ENCODE results near the gene NCDN. TPM values are rescaled to one million over a fixed set of nuclear protein-coding genes. Genes with fewer than 3 reads are reported as not detected.
A peak's percentile ranks its signal among the peaks of the same experiment; 100 is the strongest.

Gene NCDN
- total RNA-seq, 2 experiments from 2014 or later, result 22.2 to 30.1 TPM

- Histone ChIP-seq H3K9me2 (ENCODE audit: insufficient read depth, low read length) (no peaks in the 10 kb centered on the region), H3K27ac (ENCODE audit: low read depth, low read length, poor library complexity, severe bottlenecking) (no peak overlapping the region), H3K4me1 (ENCODE audit: insufficient read depth, low read length, poor library complexity, severe bottlenecking) (no peaks in the 10 kb centered on the region), H3K4me3 (ENCODE audit: low read depth, low read length, poor library complexity, severe bottlenecking) (no peak overlapping the region), H2AFZ (ENCODE audit: low read length) (no peak overlapping the region), H3K9me3 (ENCODE audit: low read length) (no peaks in the 10 kb centered on the region), H4K20me1 (ENCODE audit: insufficient read depth, low read length) (no peaks in the 10 kb centered on the region; the same call in 1 of the 2 replicates), H3K36me3 (ENCODE audit: insufficient read depth, low read length) (peaks cover 3% of the 10 kb centered on the region; the same call in 1 of the 2 replicates), H3K79me2 (ENCODE audit: insufficient read depth, low read depth, low read length) (no peaks in the 10 kb centered on the region), H3K4me2 (ENCODE audit: low read length) (no peak overlapping the region)
- ChIA-PET CTCF (ENCODE audit: unreplicated experiment) (interaction anchor here (0.7 to 1.0 kb wide), 2 partner anchors 9 to 50 kb away, joined by 3 read pairs; no protein-coding TSS in a partner anchor), POLR2A (interaction anchor here (0.7 to 1.3 kb wide), 3 partner anchors 9 to 206 kb away, joined by 3 read pairs; no protein-coding TSS in a partner anchor)
- peak; percentile 75 for DNase-seq (ENCODE audit: low spot score)
- no TSS peak for BruUV-seq (replicated peaks)
- intact Hi-C loops (cut with micrococcal nuclease; ENCODE audit: unreplicated experiment), result loop anchor here (1.0 to 5.0 kb wide), 3 partner anchors 146 to 367 kb away; no protein-coding TSS in a partner anchor
- no peak for TF ChIP-seq EZH2phosphoT487 (IDR thresholded peaks at IDR 0.05; ENCODE audit: borderline replicate concordance, low read depth, low read length)
- TF ChIP-seq CTCF (conservative IDR thresholded peaks at IDR 0.05; ENCODE audit: low read length), result peak; percentile 96
These were observed 11.4 kb downstream of the NCDN start for GRCh38 chr1:35568975-35569395.

GRCh38 chr1:35569936-35570335 lies 12.3 kb downstream of the NCDN start:
- H3K27ac ChIP-seq (ENCODE audit: low read depth, low read length, poor library complexity, severe bottlenecking), result no peak overlapping the region

More at GRCh38 chr1:35569936-35570335, 12.3 kb downstream of the NCDN start:
- intact Hi-C loops (cut with micrococcal nuclease; ENCODE audit: unreplicated experiment), result loop anchor here (1.0 to 5.0 kb wide), 3 partner anchors 145 to 368 kb away; no protein-coding TSS in a partner anchor
- no peaks in the 10 kb centered on the region for H3K9me3 ChIP-seq (ENCODE audit: low read length)
- POLR2A ChIA-PET, result no interaction called here
- H2AFZ ChIP-seq (ENCODE audit: low read length), result no peak overlapping the region
- TF ChIP-seq CTCF (conservative IDR thresholded peaks at IDR 0.05; ENCODE audit: low read length) (no peak), EZH2phosphoT487 (IDR thresholded peaks at IDR 0.05; ENCODE audit: borderline replicate concordance, low read depth, low read length) (no peak)
- no peaks in the 10 kb centered on the region for H3K79me2 ChIP-seq (ENCODE audit: insufficient read depth, low read depth, low read length)
- H4K20me1 ChIP-seq (ENCODE audit: insufficient read depth, low read length), result no peaks in the 10 kb centered on the region
- H3K4me3 ChIP-seq (ENCODE audit: low read depth, low read length, poor library complexity, severe bottlenecking), result no peak overlapping the region
- no peaks in the 10 kb centered on the region; the same call in 1 of the 2 replicates for H3K36me3 ChIP-seq (ENCODE audit: insufficient read depth, low read length)
- CTCF ChIA-PET (ENCODE audit: unreplicated experiment), result no interaction called here
- H3K4me1 ChIP-seq (ENCODE audit: insufficient read depth, low read length, poor library complexity, severe bottlenecking), result no peaks in the 10 kb centered on the region
- no peaks in the 10 kb centered on the region for H3K9me2 ChIP-seq (ENCODE audit: insufficient read depth, low read length)
- H3K4me2 ChIP-seq (ENCODE audit: low read length), result no peak overlapping the region
- no peak for DNase-seq (ENCODE audit: low spot score)
- no TSS peak for BruUV-seq (replicated peaks)

Data from OCI-LY7 (cell line).